Astrocyte (in vitro differentiated cells and primary cell): Measurements from ENCODE around the gene COMT. TPM values are rescaled to one million over a fixed set of nuclear protein-coding genes. Genes with fewer than 3 reads are reported as not detected.

Experiments
- DNase-seq: peaks from one replicate; pipeline ENCODE4 v3.0.0-alpha.2; 2010; ENCODE audit warnings: low read depth
- FAIRE-seq: peaks from 2 replicates; lab custom pipeline; 2011; peaks lifted over from hg19 to GRCh38; lab: Jason Lieb, UNC
- H2AFZ ChIP-seq: 2 replicates; pipeline ENCODE4 v1.6.0; 2012; ENCODE audit warnings: low read depth, low read length, inconsistent platforms
- H3K27ac ChIP-seq: 2 replicates; pipeline ENCODE4 v1.5.1; 2011; ENCODE audit warnings: low read depth, low read length, inconsistent platforms
- H3K27me3 ChIP-seq: 2 replicates; pipeline ENCODE4 v1.6.0; 2011; ENCODE audit warnings: low read length, inconsistent platforms; ENCODE audit not compliant: insufficient read depth
- H3K36me3 ChIP-seq: 2 replicates; pipeline ENCODE4 v1.5.1; 2011; ENCODE audit warnings: low read length, inconsistent platforms; ENCODE audit not compliant: insufficient read depth
- H3K4me1 ChIP-seq: 2 replicates; pipeline ENCODE4 v1.5.1; 2011; ENCODE audit warnings: low read length, inconsistent platforms; ENCODE audit not compliant: insufficient read depth
- H3K4me2 ChIP-seq: 2 replicates; pipeline ENCODE4 v1.6.0; 2012; ENCODE audit warnings: low read length, inconsistent platforms
- H3K4me3 ChIP-seq: 2 replicates; pipeline ENCODE4 v1.5.1; 2011; ENCODE audit warnings: low read depth, mild to moderate bottlenecking, low read length, inconsistent platforms; ENCODE audit not compliant: insufficient read depth
- H3K79me2 ChIP-seq: 2 replicates; pipeline ENCODE4 v1.6.0; 2012; ENCODE audit warnings: mild to moderate bottlenecking, low read length, inconsistent platforms; ENCODE audit not compliant: insufficient read depth
- H3K9ac ChIP-seq: 2 replicates; pipeline ENCODE4 v1.6.0; 2012; ENCODE audit warnings: mild to moderate bottlenecking, low read length, inconsistent platforms
- H3K9me3 ChIP-seq: 2 replicates; pipeline ENCODE4 v1.5.1; 2012; ENCODE audit warnings: low read depth, mild to moderate bottlenecking, low read length, inconsistent platforms; ENCODE audit not compliant: insufficient read depth
- H4K20me1 ChIP-seq: 2 replicates; pipeline ENCODE4 v1.6.0; 2012; ENCODE audit warnings: low read length, inconsistent platforms; ENCODE audit not compliant: insufficient read depth
- H3K27ac Mint-ChIP-seq: one replicate; pipeline ENCODE4 v1.8.0; 2021; ENCODE audit warnings: mild to moderate bottlenecking, mixed read lengths; ENCODE audit not compliant: unreplicated experiment
- H3K27me3 Mint-ChIP-seq: one replicate; pipeline ENCODE4 v1.8.0; 2021; ENCODE audit warnings: low read depth, mixed read lengths; ENCODE audit not compliant: unreplicated experiment
- H3K36me3 Mint-ChIP-seq: one replicate; pipeline ENCODE4 v1.8.0; 2021; ENCODE audit warnings: low read depth, mixed read lengths; ENCODE audit not compliant: unreplicated experiment
- H3K4me1 Mint-ChIP-seq: one replicate; pipeline ENCODE4 v1.8.0; 2021; ENCODE audit warnings: low read depth, mixed read lengths; ENCODE audit not compliant: unreplicated experiment
- H3K4me3 Mint-ChIP-seq: one replicate; pipeline ENCODE4 v1.8.0; 2021; ENCODE audit warnings: mild to moderate bottlenecking, moderate library complexity, mixed read lengths; ENCODE audit not compliant: unreplicated experiment
- H3K9me3 Mint-ChIP-seq: one replicate; pipeline ENCODE4 v1.8.0; 2021; ENCODE audit warnings: mild to moderate bottlenecking, mixed read lengths; ENCODE audit not compliant: unreplicated experiment
- EZH2 ChIP-seq: IDR thresholded peaks from 2 replicates; pipeline ENCODE4 v1.6.1; 2012; ENCODE audit warnings: mild to moderate bottlenecking, low read length, inconsistent platforms; ENCODE audit not compliant: insufficient read depth
- total RNA-seq: library from RNA; stranded (reverse); gene quantifications from 2 replicates; pipeline ENCODE4 v1.2.1, GENCODE V29; 2021
- TF ChIP-seq, protein P1 (sequence below): IDR thresholded peaks from 2 replicates; pipeline ENCODE4 v1.5.1; 2011; ENCODE audit warnings: low read depth, mild to moderate bottlenecking, inconsistent platforms, low read length, moderate library complexity; ENCODE audit not compliant: insufficient read depth

COMT gene
- total RNA-seq, 1 donor from 2014 or later = 116 TPM

DNA sequence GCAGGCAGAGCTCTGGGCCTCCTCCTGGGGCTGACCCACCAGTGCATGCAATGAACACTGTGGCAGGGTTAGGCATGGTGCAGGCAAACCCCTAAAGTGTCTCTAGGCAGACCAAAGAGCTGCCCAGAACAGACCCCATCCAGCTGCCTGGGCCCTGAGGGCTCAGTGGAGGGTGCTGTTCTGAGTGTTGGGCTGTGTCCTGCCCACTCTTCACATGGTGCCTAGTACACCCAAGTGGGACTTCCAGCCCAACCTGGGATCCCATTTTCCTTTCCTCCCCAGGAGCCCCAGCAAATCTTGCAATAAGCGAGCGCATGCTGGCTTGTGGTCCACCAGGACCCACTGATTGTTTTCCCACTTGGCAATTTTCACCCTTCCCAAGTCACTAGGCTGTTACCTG, 48.6 kb downstream of the COMT start:
- Histone ChIP-seq H2AFZ (no peak overlapping the region), H3K27ac (no peak overlapping the region), H3K4me1 (peaks cover 12% of the 10 kb centered on the region), H3K9me3 (no peaks in the 10 kb centered on the region), H3K4me2 (no peak overlapping the region), H3K27me3 (no peaks in the 10 kb centered on the region), H3K4me3 (no peak overlapping the region), H3K36me3 (no peaks in the 10 kb centered on the region), H3K9ac (no peak overlapping the region), H4K20me1 (peaks cover 11% of the 10 kb centered on the region), H3K79me2 (peaks cover 9% of the 10 kb centered on the region)
- no peak overlapping the region for H3K4me3 Mint-ChIP-seq
- peaks cover 7% of the 10 kb centered on the region for H3K4me1 Mint-ChIP-seq
- no peaks in the 10 kb centered on the region for H3K9me3 Mint-ChIP-seq
- DNase-seq (no peak), FAIRE-seq (no peak)
- H3K36me3 Mint-ChIP-seq = peaks cover 2% of the 10 kb centered on the region
- no peak overlapping the region for H3K27ac Mint-ChIP-seq
- peaks cover 2% of the 10 kb centered on the region for H3K27me3 Mint-ChIP-seq
- TF ChIP-seq, protein P1, sequence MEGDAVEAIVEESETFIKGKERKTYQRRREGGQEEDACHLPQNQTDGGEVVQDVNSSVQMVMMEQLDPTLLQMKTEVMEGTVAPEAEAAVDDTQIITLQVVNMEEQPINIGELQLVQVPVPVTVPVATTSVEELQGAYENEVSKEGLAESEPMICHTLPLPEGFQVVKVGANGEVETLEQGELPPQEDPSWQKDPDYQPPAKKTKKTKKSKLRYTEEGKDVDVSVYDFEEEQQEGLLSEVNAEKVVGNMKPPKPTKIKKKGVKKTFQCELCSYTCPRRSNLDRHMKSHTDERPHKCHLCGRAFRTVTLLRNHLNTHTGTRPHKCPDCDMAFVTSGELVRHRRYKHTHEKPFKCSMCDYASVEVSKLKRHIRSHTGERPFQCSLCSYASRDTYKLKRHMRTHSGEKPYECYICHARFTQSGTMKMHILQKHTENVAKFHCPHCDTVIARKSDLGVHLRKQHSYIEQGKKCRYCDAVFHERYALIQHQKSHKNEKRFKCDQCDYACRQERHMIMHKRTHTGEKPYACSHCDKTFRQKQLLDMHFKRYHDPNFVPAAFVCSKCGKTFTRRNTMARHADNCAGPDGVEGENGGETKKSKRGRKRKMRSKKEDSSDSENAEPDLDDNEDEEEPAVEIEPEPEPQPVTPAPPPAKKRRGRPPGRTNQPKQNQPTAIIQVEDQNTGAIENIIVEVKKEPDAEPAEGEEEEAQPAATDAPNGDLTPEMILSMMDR = no peak
- no peak for TF ChIP-seq EZH2

DNA sequence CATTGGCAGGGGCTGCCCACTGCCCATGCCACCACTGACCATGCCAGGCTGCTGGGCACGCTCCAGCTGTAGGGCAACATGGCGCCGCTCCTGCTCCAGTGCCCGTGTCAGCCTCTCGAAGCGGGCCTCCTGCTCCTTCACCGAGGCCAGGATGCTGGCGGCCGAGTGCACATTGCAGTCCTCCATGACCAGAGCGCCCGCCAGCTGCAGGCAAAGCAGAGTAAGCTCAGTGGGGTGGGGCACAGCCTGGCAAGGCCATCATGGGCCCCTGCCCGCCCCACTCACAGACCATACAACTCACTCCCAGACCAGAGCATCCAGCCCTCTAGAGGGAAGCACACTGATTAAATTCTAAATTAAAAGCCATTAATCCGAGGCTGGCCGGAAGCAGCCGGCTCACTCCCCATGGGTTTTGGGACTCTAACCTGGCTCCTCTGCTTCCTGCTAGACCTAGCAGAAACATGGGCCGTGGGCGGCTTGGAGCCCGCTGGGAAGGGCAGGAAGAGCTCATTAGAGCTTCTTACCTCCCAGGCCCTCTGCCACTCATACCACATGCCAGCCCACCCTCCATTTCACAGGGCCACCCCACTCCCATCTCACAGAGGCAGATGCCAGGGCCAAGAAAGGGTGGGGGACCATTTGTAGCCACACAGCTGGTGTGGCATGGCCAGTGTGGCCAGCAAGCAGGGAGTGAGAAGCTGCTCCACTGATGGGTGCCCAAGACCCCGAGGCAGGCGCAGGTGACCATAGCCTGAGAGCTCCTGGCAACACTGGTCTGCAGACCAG, 49.2 kb downstream of the COMT start:
- Histone ChIP-seq H3K4me1 (peaks cover 13% of the 10 kb centered on the region), H2AFZ (no peak overlapping the region), H3K36me3 (no peaks in the 10 kb centered on the region), H3K9ac (no peak overlapping the region), H3K27me3 (no peaks in the 10 kb centered on the region), H3K4me3 (no peak overlapping the region), H3K79me2 (peaks cover 5% of the 10 kb centered on the region), H3K9me3 (no peaks in the 10 kb centered on the region), H3K27ac (no peak overlapping the region), H3K4me2 (no peak overlapping the region), H4K20me1 (peaks cover 5% of the 10 kb centered on the region)
- Mint-ChIP-seq H3K27ac (no peak overlapping the region), H3K9me3 (no peaks in the 10 kb centered on the region), H3K27me3 (peaks cover 2% of the 10 kb centered on the region), H3K4me1 (peaks cover 4% of the 10 kb centered on the region), H3K36me3 (peaks cover 2% of the 10 kb centered on the region), H3K4me3 (no peak overlapping the region)
- FAIRE-seq (no peak), DNase-seq (no peak)
- TF ChIP-seq, protein P1 = no peak
- no peak for TF ChIP-seq EZH2

DNA sequence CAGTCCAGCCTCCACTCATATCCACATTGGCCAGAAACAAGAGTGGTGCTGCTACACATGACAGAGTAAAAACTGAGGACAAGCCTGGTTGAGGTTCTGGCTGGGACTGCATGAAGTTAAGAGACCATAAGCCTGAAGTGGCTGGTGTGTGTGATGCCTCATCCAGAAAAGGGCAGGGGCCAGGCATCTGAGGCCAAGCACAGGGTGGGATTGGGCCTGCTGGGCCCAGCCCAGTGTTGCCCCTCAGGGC, 49.7 kb downstream of the COMT start:
- no peaks in the 10 kb centered on the region for H3K36me3 ChIP-seq
- no peak overlapping the region for H3K4me3 ChIP-seq
- FAIRE-seq (no peak), DNase-seq (no peak)
- no peak overlapping the region for H3K4me2 ChIP-seq
- Mint-ChIP-seq H3K4me3 (no peak overlapping the region), H3K27me3 (peaks cover 3% of the 10 kb centered on the region), H3K36me3 (peaks cover 2% of the 10 kb centered on the region), H3K27ac (no peak overlapping the region), H3K4me1 (peaks cover 4% of the 10 kb centered on the region), H3K9me3 (no peaks in the 10 kb centered on the region)
- H3K27ac ChIP-seq = no peak overlapping the region
- H3K79me2 ChIP-seq = no peaks in the 10 kb centered on the region
- H3K9ac ChIP-seq = no peak overlapping the region
- no peaks in the 10 kb centered on the region for H3K9me3 ChIP-seq
- H3K27me3 ChIP-seq = no peaks in the 10 kb centered on the region
- peaks cover 8% of the 10 kb centered on the region for H3K4me1 ChIP-seq
- no peak overlapping the region for H2AFZ ChIP-seq
- TF ChIP-seq EZH2 = no peak
- TF ChIP-seq, protein P1 = no peak
- H4K20me1 ChIP-seq = no peaks in the 10 kb centered on the region
